ENCODE measurements around the gene EIF3B.
"Not testable (repeated sequence)": the region's sequence is repeated elsewhere in the genome, so short reads cannot be mapped to it uniquely, and the experiment has no call there.

EIF3B gene

GRCh38 chr7:2354186-2354938 is at the start of gene EIF3B:
EIF3B (plus strand) TSS chr7:2354827; CDS start chr7:2354922, 95 bp downstream.
- peak within 1 kb of the TSS; percentile 94 for H3K4me3 ChIP-seq (ENCODE audit: control insufficient read depth, low read depth, low read length)
- no peak for TF ChIP-seq CTCF (conservative IDR thresholded peaks at IDR 0.05; ENCODE audit: control insufficient read depth, insufficient read depth, low read depth, low read length)
- DNase-seq (ENCODE audit: low read depth) = peak; percentile 92

GRCh38 chr7:2305258-2305657 is 49.4 kb upstream of the EIF3B start:
- H3K4me3 ChIP-seq (ENCODE audit: control insufficient read depth, low read depth, low read length); DNase-seq (ENCODE audit: low read depth): not testable (repeated sequence)

- no peak for DNase-seq (ENCODE audit: low read depth)
- TF ChIP-seq CTCF (conservative IDR thresholded peaks at IDR 0.05; ENCODE audit: control insufficient read depth, insufficient read depth, low read depth, low read length) = no peak
- H3K4me3 ChIP-seq (ENCODE audit: control insufficient read depth, low read depth, low read length) = no peak overlapping the region
Measured at GRCh38 chr7:2306688-2307087, 47.9 kb upstream of the EIF3B start.

- no peak for DNase-seq (ENCODE audit: low read depth)
- no peak overlapping the region for H3K4me3 ChIP-seq (ENCODE audit: control insufficient read depth, low read depth, low read length)
- no peak for TF ChIP-seq CTCF (conservative IDR thresholded peaks at IDR 0.05; ENCODE audit: control insufficient read depth, insufficient read depth, low read depth, low read length)
Measured at GRCh38 chr7:2307690-2308107, 46.9 kb upstream of the EIF3B start.

- no peak overlapping the region for H3K4me3 ChIP-seq (ENCODE audit: control insufficient read depth, low read depth, low read length)
- peak; percentile 94 for DNase-seq (ENCODE audit: low read depth)
Measured at GRCh38 chr7:2309889-2310331, 44.7 kb upstream of the EIF3B start.

GRCh38 chr7:2312267-2312929 is 42.2 kb upstream of the EIF3B start:
- TF ChIP-seq CTCF (conservative IDR thresholded peaks at IDR 0.05; ENCODE audit: control insufficient read depth, insufficient read depth, low read depth, low read length) = no peak
- H3K4me3 ChIP-seq (ENCODE audit: control insufficient read depth, low read depth, low read length) = peak overlapping the region; percentile 20
- DNase-seq (ENCODE audit: low read depth) = no peak

More at GRCh38 chr7:2309889-2310331, 44.7 kb upstream of the EIF3B start:
- no peak for TF ChIP-seq CTCF (conservative IDR thresholded peaks at IDR 0.05; ENCODE audit: control insufficient read depth, insufficient read depth, low read depth, low read length)
